Stimulated activated CD4-positive, alpha-beta T cell treated with anti-CD3 and anti-CD28 coated beads, TNF-alpha, amount 100 ng/mL, for 4 hours (primary cell): ENCODE measurements around the gene EOLA2.
"Not testable (repeated sequence)": the region's sequence is repeated elsewhere in the genome, so short reads cannot be mapped to it uniquely, and the experiment has no call there.

Experiments used
- DNase-seq, 3 experiments: peaks; one replicate each; pipeline ENCODE4 v3.0.0-alpha.2; 2020; ENCODE audit warnings: low read depth in 3 of 3

The EOLA2 gene

GRCh38 chrX:149932970-149933369 is 5.3 kb downstream of the EOLA2 start:
- not testable (repeated sequence) for DNase-seq

- DNase-seq: not testable (repeated sequence)
These were observed 6.1 kb downstream of the EOLA2 start for GRCh38 chrX:149932150-149932549.

GRCh38 chrX:149931355-149931754 is 6.9 kb downstream of the EOLA2 start:
- not testable (repeated sequence) for DNase-seq

GRCh38 chrX:149929400-149929799 is 8.9 kb downstream of the EOLA2 start, which contains the start of gene HSFX4:
TSS of gene HSFX4 (plus strand) at chrX:149929573. CDS start at chrX:149929645, 72 bp downstream.
- DNase-seq: not testable (repeated sequence)

- not testable (repeated sequence) for DNase-seq
These were observed 9.7 kb downstream of the EOLA2 start for GRCh38 chrX:149928635-149929034.

- DNase-seq: not testable (repeated sequence)
These were observed 10.4 kb downstream of the EOLA2 start for GRCh38 chrX:149927964-149928258.

- DNase-seq: not testable (repeated sequence)
These were observed 10.9 kb downstream of the EOLA2 start for GRCh38 chrX:149927245-149927963.

- DNase-seq: not testable (repeated sequence)
These were observed 13.9 kb downstream of the EOLA2 start for GRCh38 chrX:149924434-149924833.

GRCh38 chrX:149923836-149924235 is 14.5 kb downstream of the EOLA2 start:
- DNase-seq: not testable (repeated sequence)

GRCh38 chrX:149916745-149917392 is 21.4 kb downstream of the EOLA2 start:
- no peak for DNase-seq

GRCh38 chrX:149910178-149910695 is 28.1 kb downstream of the EOLA2 start:
- no peak for DNase-seq

- no peak for DNase-seq
These were observed 28.7 kb downstream of the EOLA2 start for GRCh38 chrX:149909324-149910177.

GRCh38 chrX:149908727-149909126 is 29.6 kb downstream of the EOLA2 start:
- DNase-seq: no peak

GRCh38 chrX:149908308-149908707 is 30.0 kb downstream of the EOLA2 start:
- DNase-seq: no peak

GRCh38 chrX:149903889-149904748 is 34.2 kb downstream of the EOLA2 start:
- DNase-seq: no peak

GRCh38 chrX:149898554-149898953 is 39.7 kb downstream of the EOLA2 start:
- no peak for DNase-seq

GRCh38 chrX:149890828-149891227 is 47.5 kb downstream of the EOLA2 start:
- DNase-seq: not testable (repeated sequence)
